Measurements from ENCODE around the gene TRPC4AP.
"Not testable (repeated sequence)": the region's sequence is repeated elsewhere in the genome, so short reads cannot be mapped to it uniquely, and the experiment has no call there.

The TRPC4AP gene

DNA sequence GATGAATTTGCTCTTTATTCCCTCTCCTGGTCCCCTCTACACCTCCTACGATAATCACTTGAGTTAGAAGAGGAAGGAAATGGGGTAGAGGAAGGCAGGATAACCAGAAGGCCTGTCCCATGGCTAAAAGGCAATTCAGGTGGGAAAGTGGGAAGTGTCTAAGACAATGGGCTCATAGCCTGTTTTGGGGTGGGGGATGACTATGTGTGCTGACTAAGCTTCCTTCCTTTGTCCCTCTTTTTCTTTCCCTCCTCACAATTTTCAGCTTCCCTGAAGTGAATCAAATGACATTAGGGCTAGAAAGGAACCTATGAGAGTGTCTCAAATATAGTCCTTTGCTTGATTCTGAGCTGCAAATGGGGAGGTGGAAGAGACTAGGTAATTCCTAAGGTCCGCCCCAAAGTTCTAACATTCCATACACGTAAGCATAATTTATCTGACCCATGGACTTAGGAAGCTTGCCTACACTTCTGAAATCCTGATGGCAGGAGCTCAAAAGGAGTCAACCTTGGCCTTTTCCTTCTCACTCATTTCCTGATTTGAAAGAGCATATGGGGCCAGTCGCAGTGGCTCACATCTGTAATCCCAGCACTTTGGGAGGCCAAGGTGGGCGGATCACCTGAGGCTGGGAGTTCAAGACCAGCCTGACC, 30.3 kb upstream of the TRPC4AP start:
- Histone ChIP-seq H3K9ac (no peak overlapping the region), H3K9me3 (no peaks in the 10 kb centered on the region), H3K4me1 (no peaks in the 10 kb centered on the region), H3K4me2 (no peak overlapping the region), H3K27me3 (no peaks in the 10 kb centered on the region), H3K4me3 (no peak overlapping the region), H3K27ac (no peak overlapping the region), H3K36me3 (peaks cover 93% of the 10 kb centered on the region), H4K20me1 (no peaks in the 10 kb centered on the region)
- TF ChIP-seq Cebpa-rat (IDR thresholded peaks at IDR 0.05): no peak

DNA sequence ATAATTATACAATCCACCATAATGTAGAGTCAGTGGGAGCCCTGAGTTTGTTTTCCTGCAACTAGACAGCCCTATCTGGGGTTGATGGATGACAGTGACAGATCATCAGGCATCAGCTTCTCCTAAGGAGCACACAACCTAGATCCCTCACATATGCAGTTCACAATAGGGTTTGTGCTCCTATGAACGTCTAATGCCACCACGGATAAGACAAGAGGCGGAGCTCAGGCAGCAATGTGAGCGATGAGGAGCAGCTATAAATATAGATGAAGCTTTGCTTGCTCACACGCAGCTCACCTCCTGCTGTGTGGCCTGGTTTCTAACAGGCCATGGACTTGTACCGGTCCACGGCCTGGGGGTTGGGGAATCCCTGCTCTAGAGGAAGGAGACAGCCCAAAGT, 28.6 kb upstream of the TRPC4AP start:
- Histone ChIP-seq H3K27ac (no peak overlapping the region), H3K4me3 (no peak overlapping the region), H3K9ac (no peak overlapping the region), H4K20me1 (no peaks in the 10 kb centered on the region), H3K4me2 (no peak overlapping the region), H3K4me1 (no peaks in the 10 kb centered on the region), H3K9me3 (no peaks in the 10 kb centered on the region), H3K36me3 (peaks cover 92% of the 10 kb centered on the region), H3K27me3 (no peaks in the 10 kb centered on the region)
- no peak for TF ChIP-seq Cebpa-rat (IDR thresholded peaks at IDR 0.05)

DNA sequence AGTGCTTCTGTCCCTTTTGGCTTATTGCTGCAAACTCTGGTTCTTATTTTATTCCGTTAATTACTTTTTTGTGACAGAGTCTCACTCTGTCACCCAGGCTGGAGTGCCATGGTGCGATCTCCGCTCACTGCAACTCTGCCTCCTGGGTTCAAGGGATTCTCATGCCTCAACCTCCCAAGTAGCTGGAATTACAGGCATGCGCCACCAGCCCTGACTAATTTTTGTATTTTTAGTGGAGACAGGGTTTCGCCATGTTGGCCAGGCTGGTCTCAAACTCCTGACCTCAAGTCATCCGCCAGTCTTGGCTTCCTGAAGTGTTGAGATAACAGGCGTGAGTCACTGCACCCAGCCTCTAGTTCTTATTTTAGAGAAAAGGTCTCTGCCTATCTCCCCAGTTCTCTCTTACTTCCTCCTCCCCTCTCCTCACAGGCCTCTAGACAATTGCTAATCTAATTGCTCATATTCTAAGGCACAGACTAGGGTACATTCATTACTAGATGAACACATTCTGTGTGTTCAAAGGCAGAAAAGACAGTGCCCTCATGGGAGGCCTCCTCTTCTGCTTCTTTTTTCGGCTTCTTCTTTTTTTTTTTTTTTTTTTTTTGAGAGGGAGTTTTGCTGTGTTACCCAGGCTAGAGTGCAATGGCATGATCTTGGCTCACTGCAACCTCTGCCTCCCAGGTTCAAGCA, 27.6 kb upstream of the TRPC4AP start:
- Histone ChIP-seq H3K4me1 (no peaks in the 10 kb centered on the region), H3K9ac (no peak overlapping the region), H3K27me3 (no peaks in the 10 kb centered on the region), H4K20me1 (no peaks in the 10 kb centered on the region), H3K36me3 (peaks cover 94% of the 10 kb centered on the region), H3K27ac (no peak overlapping the region), H3K4me3 (no peak overlapping the region), H3K9me3 (no peaks in the 10 kb centered on the region), H3K4me2 (no peak overlapping the region)
- TF ChIP-seq Cebpa-rat (IDR thresholded peaks at IDR 0.05): no peak

DNA sequence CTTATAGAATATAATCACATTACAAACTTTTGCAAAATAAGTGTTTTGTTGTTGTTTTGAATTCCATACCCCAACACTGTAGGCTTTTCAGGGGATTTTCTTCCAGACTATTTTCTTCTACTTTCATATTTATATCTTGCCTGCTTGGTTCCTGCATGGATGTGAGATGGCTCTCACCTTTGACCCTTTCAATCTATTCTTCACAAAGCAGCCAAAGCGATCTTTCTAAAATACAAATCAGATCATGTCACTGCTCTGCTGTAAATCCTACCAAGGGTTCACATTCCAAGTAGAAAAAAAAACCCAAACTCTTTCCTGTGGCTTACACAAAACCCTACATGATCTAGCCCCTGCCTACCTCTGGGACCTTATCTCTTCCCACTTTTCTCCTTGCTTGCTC, 25.0 kb upstream of the TRPC4AP start:
- Histone ChIP-seq H3K9ac (no peak overlapping the region), H4K20me1 (no peaks in the 10 kb centered on the region), H3K4me3 (no peak overlapping the region), H3K9me3 (no peaks in the 10 kb centered on the region), H3K27ac (no peak overlapping the region), H3K27me3 (no peaks in the 10 kb centered on the region), H3K4me2 (no peak overlapping the region), H3K4me1 (no peaks in the 10 kb centered on the region), H3K36me3 (peaks cover 82% of the 10 kb centered on the region)
- no peak for TF ChIP-seq Cebpa-rat (IDR thresholded peaks at IDR 0.05)

DNA sequence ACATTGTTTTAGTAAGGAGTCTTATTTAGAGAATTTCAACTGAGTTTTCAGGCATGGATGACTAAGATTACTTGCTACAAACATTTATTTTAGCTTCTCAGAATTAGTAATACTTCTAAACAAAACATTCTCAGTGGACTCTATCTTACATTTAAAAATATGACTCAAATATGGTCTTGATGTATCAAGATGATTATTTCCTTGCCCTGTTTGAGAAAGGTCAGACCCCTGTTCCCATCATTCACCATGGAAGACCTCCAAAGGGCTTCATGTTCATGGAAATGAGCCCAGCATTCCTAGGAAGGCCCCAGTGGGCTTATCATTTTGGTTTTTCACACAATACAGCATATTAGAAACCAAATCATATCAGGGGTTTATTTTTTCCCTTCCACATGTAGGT, 24.6 kb upstream of the TRPC4AP start:
- no peaks in the 10 kb centered on the region for H3K27me3 ChIP-seq
- peaks cover 77% of the 10 kb centered on the region for H3K36me3 ChIP-seq
- H3K9me3 ChIP-seq: no peaks in the 10 kb centered on the region
- TF ChIP-seq Cebpa-rat (IDR thresholded peaks at IDR 0.05): no peak
- no peak overlapping the region for H3K9ac ChIP-seq
- H3K4me2 ChIP-seq: no peak overlapping the region
- no peak overlapping the region for H3K27ac ChIP-seq
- H3K4me1 ChIP-seq: no peaks in the 10 kb centered on the region
- H3K4me3 ChIP-seq: no peak overlapping the region
- H4K20me1 ChIP-seq: no peaks in the 10 kb centered on the region

DNA sequence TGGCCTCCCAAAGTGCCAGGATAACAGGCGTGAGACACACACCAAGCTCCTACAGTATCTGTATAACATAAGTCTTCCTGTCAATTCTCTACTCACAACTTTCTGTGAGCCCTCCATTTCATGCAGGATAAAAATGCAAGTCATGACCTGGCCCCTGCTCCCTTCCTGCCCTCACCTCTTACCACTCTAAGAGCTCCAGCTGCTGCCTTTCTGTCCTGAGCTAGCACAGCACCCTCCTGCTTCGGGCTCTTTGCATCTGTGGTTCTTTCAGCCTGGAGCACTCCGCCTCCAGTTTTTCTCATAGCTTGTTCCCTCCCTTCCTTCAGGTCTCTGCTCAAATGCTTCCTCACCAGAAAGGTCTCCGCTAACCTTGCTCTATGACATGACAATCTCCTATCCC, 23.7 kb upstream of the TRPC4AP start:
- TF ChIP-seq Cebpa-rat (IDR thresholded peaks at IDR 0.05): no peak
- H3K4me3 ChIP-seq: no peak overlapping the region
- H3K9me3 ChIP-seq: no peaks in the 10 kb centered on the region
- no peaks in the 10 kb centered on the region for H4K20me1 ChIP-seq
- H3K4me1 ChIP-seq: no peaks in the 10 kb centered on the region
- no peaks in the 10 kb centered on the region for H3K27me3 ChIP-seq
- H3K27ac ChIP-seq: no peak overlapping the region
- no peak overlapping the region for H3K9ac ChIP-seq
- H3K36me3 ChIP-seq: peaks cover 68% of the 10 kb centered on the region
- no peak overlapping the region for H3K4me2 ChIP-seq

DNA sequence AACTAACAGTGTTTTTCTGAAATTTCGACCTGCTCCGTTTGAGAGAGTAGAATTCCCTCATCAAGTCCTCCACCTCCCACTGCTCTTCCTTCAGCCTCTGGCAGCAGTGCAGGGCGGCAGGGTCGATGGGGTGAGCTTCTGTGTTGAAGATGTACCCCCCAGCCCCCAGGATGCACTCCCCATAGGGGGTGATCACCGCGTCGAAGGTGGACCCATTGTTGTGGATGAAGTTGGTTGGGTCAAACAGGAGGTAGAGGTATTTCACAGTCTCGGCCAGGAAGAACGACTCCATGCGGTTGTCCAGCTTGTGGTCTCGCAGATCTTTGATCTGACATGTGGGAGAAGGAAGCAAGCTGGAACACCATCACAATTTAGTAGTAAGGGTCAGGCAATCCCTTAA, 23.0 kb upstream of the TRPC4AP start:
- Histone ChIP-seq H4K20me1 (no peaks in the 10 kb centered on the region), H3K4me2 (no peak overlapping the region), H3K27ac (no peak overlapping the region), H3K9ac (no peak overlapping the region), H3K9me3 (no peaks in the 10 kb centered on the region), H3K4me1 (no peaks in the 10 kb centered on the region), H3K4me3 (no peak overlapping the region), H3K36me3 (peaks cover 62% of the 10 kb centered on the region), H3K27me3 (no peaks in the 10 kb centered on the region)
- TF ChIP-seq Cebpa-rat (IDR thresholded peaks at IDR 0.05): no peak

DNA sequence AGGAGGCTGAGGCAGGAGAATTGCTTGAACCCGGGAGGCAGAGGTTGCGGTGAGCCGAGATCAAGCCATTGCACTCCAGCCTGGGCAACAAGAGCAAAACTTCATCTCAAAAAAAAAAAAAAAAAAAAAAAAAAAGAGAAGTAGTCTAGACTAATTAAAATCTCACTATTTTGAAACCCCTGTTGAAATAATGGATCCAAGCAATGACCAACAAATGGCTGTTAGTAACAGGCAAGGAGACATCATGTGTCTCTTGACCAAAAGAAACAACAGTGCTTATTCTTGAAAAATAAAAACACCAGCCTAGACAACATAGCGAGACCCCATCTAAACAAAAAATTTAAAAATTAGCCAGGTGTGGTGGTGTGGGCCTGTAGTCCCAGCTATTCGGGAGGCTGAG, 19.7 kb upstream of the TRPC4AP start:
- H3K4me2 ChIP-seq: not testable (repeated sequence)

DNA sequence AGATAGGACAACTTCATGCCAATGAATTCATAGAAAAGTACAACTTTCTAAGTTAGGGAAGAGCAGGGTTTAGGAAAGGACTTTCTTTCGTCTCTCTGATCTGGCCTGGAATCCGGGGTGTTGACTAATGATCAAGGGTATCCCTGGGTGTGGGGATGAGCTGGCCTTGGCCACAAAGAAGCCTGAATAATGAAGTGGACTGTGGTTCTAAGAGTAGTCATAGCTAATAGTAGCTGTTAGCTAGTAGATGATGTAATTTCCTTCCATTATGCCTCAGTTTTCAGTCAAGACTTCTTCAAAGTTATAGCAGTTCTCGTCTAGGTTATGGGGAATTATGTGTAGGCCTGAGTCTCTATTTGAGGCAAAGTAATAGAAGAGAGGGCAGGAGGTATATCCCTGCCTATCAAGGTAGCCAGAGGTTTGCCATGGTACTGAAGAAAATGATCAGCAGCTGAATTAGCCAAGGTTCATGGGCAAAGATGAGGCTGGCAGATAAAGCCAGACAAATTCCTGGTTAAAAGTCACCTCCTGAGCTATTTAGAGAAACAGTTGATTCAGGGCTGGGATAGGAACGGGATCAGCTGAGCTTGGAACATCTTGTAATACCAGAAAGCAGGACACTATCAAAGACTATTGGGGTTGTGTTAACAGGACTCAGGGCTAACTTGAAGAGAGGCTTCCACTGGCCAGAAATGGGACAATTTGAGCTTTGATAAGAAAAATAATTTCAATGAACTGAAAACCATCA, 18.7 kb upstream of the TRPC4AP start:
- Histone ChIP-seq H3K9me3 (no peaks in the 10 kb centered on the region), H4K20me1 (no peaks in the 10 kb centered on the region), H3K9ac (no peak overlapping the region), H3K27me3 (no peaks in the 10 kb centered on the region), H3K27ac (no peak overlapping the region), H3K4me2 (no peak overlapping the region), H3K4me1 (no peaks in the 10 kb centered on the region), H3K4me3 (no peak overlapping the region), H3K36me3 (peaks cover 26% of the 10 kb centered on the region)
- no peak for TF ChIP-seq Cebpa-rat (IDR thresholded peaks at IDR 0.05)

More for the DNA sequence above, 19.7 kb upstream of the TRPC4AP start:
- H4K20me1 ChIP-seq, H3K27ac ChIP-seq, H3K27me3 ChIP-seq, H3K4me1 ChIP-seq, H3K4me3 ChIP-seq, H3K9me3 ChIP-seq, H3K9ac ChIP-seq: not testable (repeated sequence)
- peaks cover 35% of the 10 kb centered on the region for H3K36me3 ChIP-seq

DNA sequence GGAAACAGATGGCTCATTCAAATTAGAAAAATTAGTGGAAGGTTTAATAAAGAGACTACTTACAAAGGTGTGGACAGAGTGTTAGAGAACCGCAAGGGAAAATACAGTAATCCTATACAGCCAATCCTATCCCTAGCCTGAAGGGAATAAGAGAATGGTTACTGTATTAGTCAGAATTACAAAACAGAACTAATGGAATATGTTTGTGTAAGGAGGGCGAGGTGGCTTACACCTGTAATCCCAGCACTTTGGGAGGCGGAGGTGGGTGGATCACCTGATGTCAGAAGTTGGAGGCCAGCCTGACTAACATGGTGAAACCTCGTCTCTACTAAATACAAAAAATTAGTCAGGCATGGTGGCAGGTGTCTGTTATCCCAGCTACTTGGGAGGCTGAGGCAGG, 16.3 kb upstream of the TRPC4AP start:
- no peaks in the 10 kb centered on the region for H3K27me3 ChIP-seq
- H3K9me3 ChIP-seq: no peaks in the 10 kb centered on the region
- no peak overlapping the region for H3K4me3 ChIP-seq
- no peak overlapping the region for H3K4me2 ChIP-seq
- H3K9ac ChIP-seq: no peak overlapping the region
- TF ChIP-seq Cebpa-rat (IDR thresholded peaks at IDR 0.05): no peak
- peaks cover 4% of the 10 kb centered on the region; the same call in 1 of the 2 replicates for H3K36me3 ChIP-seq
- no peaks in the 10 kb centered on the region for H4K20me1 ChIP-seq
- no peaks in the 10 kb centered on the region for H3K4me1 ChIP-seq
- no peak overlapping the region for H3K27ac ChIP-seq

Measured in BLaER1 (cell line).